ENCODE measurements around the gene APOBEC3B. TPM values are rescaled to one million over a fixed set of nuclear protein-coding genes. Genes with fewer than 3 reads are reported as not detected.

Gene APOBEC3B
- total RNA-seq, 4 donors from 2014 or later: 1.2 to 1.5 TPM; not detected in 2

GRCh38 chr22:38955250-38955905, 26.8 kb upstream of the APOBEC3B start:
- TF ChIP-seq, protein P1, sequence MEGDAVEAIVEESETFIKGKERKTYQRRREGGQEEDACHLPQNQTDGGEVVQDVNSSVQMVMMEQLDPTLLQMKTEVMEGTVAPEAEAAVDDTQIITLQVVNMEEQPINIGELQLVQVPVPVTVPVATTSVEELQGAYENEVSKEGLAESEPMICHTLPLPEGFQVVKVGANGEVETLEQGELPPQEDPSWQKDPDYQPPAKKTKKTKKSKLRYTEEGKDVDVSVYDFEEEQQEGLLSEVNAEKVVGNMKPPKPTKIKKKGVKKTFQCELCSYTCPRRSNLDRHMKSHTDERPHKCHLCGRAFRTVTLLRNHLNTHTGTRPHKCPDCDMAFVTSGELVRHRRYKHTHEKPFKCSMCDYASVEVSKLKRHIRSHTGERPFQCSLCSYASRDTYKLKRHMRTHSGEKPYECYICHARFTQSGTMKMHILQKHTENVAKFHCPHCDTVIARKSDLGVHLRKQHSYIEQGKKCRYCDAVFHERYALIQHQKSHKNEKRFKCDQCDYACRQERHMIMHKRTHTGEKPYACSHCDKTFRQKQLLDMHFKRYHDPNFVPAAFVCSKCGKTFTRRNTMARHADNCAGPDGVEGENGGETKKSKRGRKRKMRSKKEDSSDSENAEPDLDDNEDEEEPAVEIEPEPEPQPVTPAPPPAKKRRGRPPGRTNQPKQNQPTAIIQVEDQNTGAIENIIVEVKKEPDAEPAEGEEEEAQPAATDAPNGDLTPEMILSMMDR (IDR thresholded peaks at IDR 0.05): no peak
- no peak for TF ChIP-seq POLR2A (IDR thresholded peaks at IDR 0.05)
- H3K27ac ChIP-seq: no peak overlapping the region
- DNase-seq: no peak

GRCh38 chr22:38955926-38956325, 26.2 kb upstream of the APOBEC3B start:
- no peak overlapping the region for H3K4me3 ChIP-seq
- H3K9me3 ChIP-seq: no peaks in the 10 kb centered on the region
- H3K27ac ChIP-seq: no peak overlapping the region
- TF ChIP-seq POLR2A (IDR thresholded peaks at IDR 0.05): no peak
- TF ChIP-seq, protein P1 (IDR thresholded peaks at IDR 0.05): no peak
- intact Hi-C loops (cut with DNase I; ENCODE audit: low total_unique reads): no loop called here
- no peaks in the 10 kb centered on the region for H3K36me3 ChIP-seq
- DNase-seq: no peak
- H3K27me3 ChIP-seq: no peaks in the 10 kb centered on the region
- no peaks in the 10 kb centered on the region for H3K4me1 ChIP-seq

More at GRCh38 chr22:38955250-38955905, 26.8 kb upstream of the APOBEC3B start:
- intact Hi-C loops (cut with DNase I; ENCODE audit: low total_unique reads): no loop called here
- Histone ChIP-seq H3K4me1 (no peaks in the 10 kb centered on the region), H3K9me3 (no peaks in the 10 kb centered on the region), H3K4me3 (no peak overlapping the region), H3K36me3 (no peaks in the 10 kb centered on the region), H3K27me3 (no peaks in the 10 kb centered on the region)

DNA sequence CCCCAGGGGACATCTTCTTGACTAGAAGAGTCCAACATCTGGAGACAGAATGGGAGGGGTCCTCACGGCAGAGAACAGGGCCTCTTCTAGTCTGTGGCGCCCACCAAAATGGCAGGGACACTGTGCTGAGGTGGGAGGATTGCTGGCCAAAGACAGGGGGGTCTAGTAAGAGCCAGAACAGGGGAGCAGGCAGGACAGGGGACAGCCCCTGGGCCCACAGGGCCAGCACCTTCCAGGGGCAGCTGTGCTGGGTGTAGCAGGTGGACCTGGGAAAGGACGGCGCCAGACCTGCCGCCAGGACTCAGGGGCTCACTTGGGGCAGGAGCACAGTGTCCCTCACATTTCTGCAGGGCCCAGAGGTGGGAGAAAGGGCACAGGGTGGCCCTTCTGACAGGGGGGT, 25.6 kb upstream of the APOBEC3B start:
- no peaks in the 10 kb centered on the region for H3K9me3 ChIP-seq
- H3K27me3 ChIP-seq: no peaks in the 10 kb centered on the region
- DNase-seq: no peak
- TF ChIP-seq POLR2A (IDR thresholded peaks at IDR 0.05): no peak
- TF ChIP-seq, protein P1 (IDR thresholded peaks at IDR 0.05): no peak
- intact Hi-C loops (cut with DNase I; ENCODE audit: low total_unique reads): no loop called here
- H3K4me3 ChIP-seq: no peak overlapping the region
- H3K27ac ChIP-seq: no peak overlapping the region
- no peaks in the 10 kb centered on the region for H3K4me1 ChIP-seq
- H3K36me3 ChIP-seq: no peaks in the 10 kb centered on the region

- Histone ChIP-seq H3K4me1 (no peaks in the 10 kb centered on the region), H3K36me3 (no peaks in the 10 kb centered on the region), H3K4me3 (no peak within 1 kb of the TSS), H3K9me3 (no peaks in the 10 kb centered on the region), H3K27me3 (no peaks in the 10 kb centered on the region), H3K27ac (no peak within 1 kb of the TSS)
- DNase-seq: no peak
- TF ChIP-seq, protein P1 (IDR thresholded peaks at IDR 0.05): no peak
- no peak for TF ChIP-seq POLR2A (IDR thresholded peaks at IDR 0.05)
- intact Hi-C loops (cut with DNase I; ENCODE audit: low total_unique reads): no loop called here
Observed at GRCh38 chr22:38957046-38957770, 24.9 kb upstream of the APOBEC3B start, which contains the start of gene APOBEC3A. TSS of gene APOBEC3A (plus strand) at chr22:38957609. CDS start at chr22:38957692, 83 bp downstream.

All from uterus (tissue), 4 donors.